ENCODE results near the gene NOL6. TPM values are rescaled to one million over a fixed set of nuclear protein-coding genes. Genes with fewer than 3 reads are reported as not detected.

Gene NOL6
- total RNA-seq, 1 experiment from 2014 or later = 75.1 TPM

- Histone ChIP-seq H3K27ac (ENCODE audit: low read length) (no peak overlapping the region), H3K4me1 (ENCODE audit: control insufficient read depth, insufficient read depth, low read length) (no peaks in the 10 kb centered on the region), H3K4me3 (ENCODE audit: low read depth in 2 of 2, low read length in 2 of 2) (no peak overlapping the region), H3K9me3 (ENCODE audit: control insufficient read depth, insufficient read depth, low read depth, low read length) (no peaks in the 10 kb centered on the region), H3K36me3 (ENCODE audit: control insufficient read depth, insufficient read depth, low read length) (no peaks in the 10 kb centered on the region), H3K27me3 (ENCODE audit: control insufficient read depth, insufficient read depth, low read length) (no peaks in the 10 kb centered on the region)
- DNase-seq (ENCODE audit: low read depth, low spot score) (no peak), ATAC-seq (no peak)
- no TSS peak for BruUV-seq (replicated peaks)
- in situ Hi-C loops (cut with HindIII; ENCODE audit: low pct_unique_long_range_greater_than_20kb, low sequenced_read_pairs) = no loop called here
- intact Hi-C loops (cut with micrococcal nuclease; ENCODE audit: unreplicated experiment) = no loop called here
- TF ChIP-seq CTCF (IDR thresholded peaks at IDR 0.05) (no peak), TCF7L2 (IDR thresholded peaks at IDR 0.05; ENCODE audit: low read depth, low read length) (no peak)
- POLR2A ChIA-PET = no interaction called here
- CTCF ChIA-PET = interaction anchor here (0.9 kb wide), 1 partner anchor 16 kb away, joined by 3 read pairs; no protein-coding TSS in a partner anchor
Observed at GRCh38 chr9:33431420-33431819, 42.3 kb downstream of the NOL6 start.

GRCh38 chr9:33430942-33431341 is 42.8 kb downstream of the NOL6 start:
- no peak for ATAC-seq

GRCh38 chr9:33429256-33429985 is 44.3 kb downstream of the NOL6 start:
- Histone ChIP-seq H3K36me3 (ENCODE audit: control insufficient read depth, insufficient read depth, low read length) (no peaks in the 10 kb centered on the region), H3K27me3 (ENCODE audit: control insufficient read depth, insufficient read depth, low read length) (no peaks in the 10 kb centered on the region), H3K27ac (ENCODE audit: low read length) (no peak overlapping the region), H3K4me1 (ENCODE audit: control insufficient read depth, insufficient read depth, low read length) (peaks cover 4% of the 10 kb centered on the region; the same call in 1 of the 2 replicates), H3K9me3 (ENCODE audit: control insufficient read depth, insufficient read depth, low read depth, low read length) (no peaks in the 10 kb centered on the region), H3K4me3 (ENCODE audit: low read depth in 2 of 2, low read length in 2 of 2) (no peak overlapping the region)
- TF ChIP-seq REST (IDR thresholded peaks at IDR 0.05; ENCODE audit: insufficient read depth in 1 of 2, low read depth in 2 of 2, low read length in 1 of 2) (no peak), CTCF (IDR thresholded peaks at IDR 0.05) (no peak), SIN3A (IDR thresholded peaks at IDR 0.05; ENCODE audit: borderline replicate concordance, insufficient read depth, low read depth, low read length) (no peak), POLR2AphosphoS5 (IDR thresholded peaks at IDR 0.05; ENCODE audit: low read depth, low read length) (no peak), TCF7L2 (IDR thresholded peaks at IDR 0.05; ENCODE audit: low read depth, low read length) (no peak)
- ATAC-seq (no peak), DNase-seq (ENCODE audit: low read depth, low spot score) (no peak)
- ChIA-PET POLR2A (no interaction called here), CTCF (interaction anchor here (0.6 to 0.7 kb wide), 2 partner anchors 38 to 146 kb away, joined by 4 to 8 read pairs; no protein-coding TSS in a partner anchor)
- BruUV-seq (replicated peaks) = no TSS peak
- intact Hi-C loops (cut with micrococcal nuclease; ENCODE audit: unreplicated experiment) (no loop called here), in situ Hi-C loops (cut with HindIII; ENCODE audit: low pct_unique_long_range_greater_than_20kb, low sequenced_read_pairs) (no loop called here)

More at GRCh38 chr9:33430942-33431341, 42.8 kb downstream of the NOL6 start:
- ChIA-PET POLR2A (no interaction called here), CTCF (interaction anchor here (0.6 to 0.9 kb wide), 2 partner anchors 15 to 177 kb away, joined by 3 read pairs; no protein-coding TSS in a partner anchor)
- Histone ChIP-seq H3K36me3 (ENCODE audit: control insufficient read depth, insufficient read depth, low read length) (no peaks in the 10 kb centered on the region), H3K4me3 (ENCODE audit: low read depth in 2 of 2, low read length in 2 of 2) (no peak overlapping the region), H3K9me3 (ENCODE audit: control insufficient read depth, insufficient read depth, low read depth, low read length) (no peaks in the 10 kb centered on the region), H3K27me3 (ENCODE audit: control insufficient read depth, insufficient read depth, low read length) (no peaks in the 10 kb centered on the region), H3K27ac (ENCODE audit: low read length) (no peak overlapping the region), H3K4me1 (ENCODE audit: control insufficient read depth, insufficient read depth, low read length) (no peaks in the 10 kb centered on the region)
- in situ Hi-C loops (cut with HindIII; ENCODE audit: low pct_unique_long_range_greater_than_20kb, low sequenced_read_pairs) (no loop called here), intact Hi-C loops (cut with micrococcal nuclease; ENCODE audit: unreplicated experiment) (no loop called here)
- DNase-seq (ENCODE audit: low read depth, low spot score) = no peak
- no TSS peak for BruUV-seq (replicated peaks)
- TF ChIP-seq TCF7L2 (IDR thresholded peaks at IDR 0.05; ENCODE audit: low read depth, low read length) = no peak
- no peak for TF ChIP-seq SIN3A (IDR thresholded peaks at IDR 0.05; ENCODE audit: borderline replicate concordance, insufficient read depth, low read depth, low read length)

Measured in Panc1 (cell line).